K562 (cell line): Measurements from ENCODE around the gene ACHE. TPM values are rescaled to one million over a fixed set of nuclear protein-coding genes. Genes with fewer than 3 reads are reported as not detected.

Experiments used
- CC2D1A ChIP-seq: fragments of 450-650 bp; IDR thresholded peaks from 2 replicates; pipeline ENCODE4 v1.6.1; 2017; ENCODE audit warnings: mild to moderate bottlenecking
- FIP1L1 ChIP-seq: fragments of 200-400 bp; formaldehyde crosslinking; IDR thresholded peaks from 2 replicates; pipeline ENCODE4 v1.6.1; 2018; ENCODE audit warnings: mild to moderate bottlenecking, low read depth, low read length; ENCODE audit not compliant: poor library complexity, severe bottlenecking
- FOXJ3 ChIP-seq: sonication (generic); formaldehyde crosslinking; IDR thresholded peaks from 2 replicates; pipeline ENCODE4 v1.4.0; 2020; ENCODE audit warnings: mild to moderate bottlenecking, missing genetic modification reagents
- JUNB ChIP-seq: fragments of 450-650 bp; formaldehyde crosslinking; conservative IDR thresholded peaks from 2 replicates; pipeline ENCODE4 v1.4.0; 2020; ENCODE audit warnings: mild to moderate bottlenecking
- MED1 ChIP-seq: sonication (generic); formaldehyde crosslinking; IDR thresholded peaks from 2 replicates; pipeline ENCODE4 v1.8.1; 2023; ENCODE audit warnings: missing genetic modification reagents, borderline replicate concordance
- PHF20 ChIP-seq: fragments of 450-650 bp; IDR thresholded peaks from 2 replicates; pipeline ENCODE4 v1.6.1; 2018; ENCODE audit not compliant: partially characterized antibody
- PML ChIP-seq: IDR thresholded peaks from 2 replicates; pipeline ENCODE4 v1.6.1; 2012; ENCODE audit warnings: low read length, inconsistent platforms
- THRAP3 ChIP-seq: fragments of 450-650 bp; IDR thresholded peaks from 2 replicates; pipeline ENCODE4 v1.6.1; 2016; ENCODE audit warnings: mild to moderate bottlenecking, inconsistent platforms, borderline replicate concordance
- polyA plus RNA-seq, 8 experiments: library from polyadenylated mRNA; depleted of rRNA in 4 of 8; stranded (reverse) in 5 of 8; unstranded in 3 of 8; fragments of >200 nt; fragmentation: Nextera tagmentation in 2 of 8; fragmentation: Illumina TruSeq in 1 of 8; extraction: Ambion mirVana in 2 of 8; extraction: Trizol in 1 of 8; gene quantifications; 2 replicates each; pipeline versions ENCODE4 v1.2.1 to v1.2.3, GENCODE V29; 2011 to 2014; ENCODE audit warnings: inconsistent platforms in 1 of 8, missing spikeins in 1 of 8
- total RNA-seq, 7 experiments: library from RNA; depleted of rRNA in 6 of 7; stranded (reverse); fragments of >200 nt in 6 of 7; fragmentation: Illumina TruSeq in 2 of 7; extraction: Trizol in 2 of 7; gene quantifications; 2 replicates each; pipeline versions ENCODE4 v1.2.1 to v1.2.3, GENCODE V29; 2011 to 2021; ENCODE audit warnings: low replicate concordance in 1 of 7
- TF ChIP-seq, protein P1 (sequence below): fragments of 250-450 bp; sonication (Bioruptor Pico); IDR thresholded peaks from 2 replicates; pipeline ENCODE4 v1.8.0; 2021; ENCODE audit warnings: borderline replicate concordance, mild to moderate bottlenecking, moderate library complexity; ENCODE audit not compliant: poor library complexity, severe bottlenecking
- TF ChIP-seq, protein P2 (sequence below): fragments of 450-650 bp; formaldehyde crosslinking; IDR thresholded peaks from 2 replicates; pipeline ENCODE4 v1.4.0; 2020; ENCODE audit warnings: mild to moderate bottlenecking, mixed read lengths
- TF ChIP-seq, protein P3 (sequence below): fragments of 450-650 bp; conservative IDR thresholded peaks from 2 replicates; pipeline ENCODE4 v1.6.1; 2016; ENCODE audit warnings: missing genetic modification characterization, low read depth, mild to moderate bottlenecking, missing compliant biosample characterization, moderate library complexity
- TF ChIP-seq, protein P4 (sequence below), 2 experiments: fragments of 450-650 bp in 1 of 2; sonication (generic) in 1 of 2; formaldehyde crosslinking in 1 of 2; IDR thresholded peaks; 2 replicates each; pipeline versions ENCODE4 v1.7.1 to v1.9.0; 2016 to 2022; ENCODE audit warnings: inconsistent platforms in 1 of 2, mild to moderate bottlenecking in 1 of 2, missing genetic modification reagents in 1 of 2
- TF ChIP-seq, protein P5 (sequence below): sonication (generic); formaldehyde crosslinking; IDR thresholded peaks from 2 replicates; pipeline ENCODE4 v1.8.1; 2023; ENCODE audit warnings: mild to moderate bottlenecking, missing genetic modification reagents, moderate library complexity

ACHE gene
- total and polyA plus RNA-seq, 9 of the 15 experiments (the other 6 are each of a cell fraction or from before 2014, with no cell fraction given), result 0.04 to 8.8 (median 1.9) TPM

DNA sequence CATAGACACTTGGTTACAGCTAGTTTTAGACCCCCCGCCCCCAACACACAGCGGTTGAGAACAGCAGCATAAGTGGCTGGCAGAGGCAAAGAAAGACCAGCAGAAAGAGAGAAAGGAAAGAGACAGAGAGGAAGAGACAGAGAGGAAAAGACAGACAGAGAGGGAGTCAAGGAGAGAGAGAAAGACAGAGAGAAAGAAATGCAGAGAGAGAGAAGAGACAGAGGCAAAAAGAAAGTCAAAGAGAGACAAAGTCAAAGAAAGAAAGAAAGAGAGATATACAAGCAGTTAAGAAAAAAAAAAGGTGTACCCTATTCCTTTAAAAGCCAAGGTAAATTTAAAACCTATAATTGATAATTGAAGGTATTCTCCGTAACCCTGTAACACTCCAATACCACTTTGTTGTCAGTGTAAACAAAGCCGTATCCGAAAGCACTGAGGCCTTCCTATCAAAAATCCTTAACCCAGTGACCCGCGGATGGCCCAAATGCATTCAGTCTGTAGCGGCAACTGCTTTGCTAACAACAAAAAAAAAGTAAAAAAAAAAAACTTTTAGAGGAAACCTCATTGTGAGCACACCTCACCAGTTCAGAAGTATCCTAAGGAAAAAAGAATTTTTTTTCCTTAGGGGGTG is 55.1 kb downstream of the ACHE start (continued):
- TF ChIP-seq, protein P1, sequence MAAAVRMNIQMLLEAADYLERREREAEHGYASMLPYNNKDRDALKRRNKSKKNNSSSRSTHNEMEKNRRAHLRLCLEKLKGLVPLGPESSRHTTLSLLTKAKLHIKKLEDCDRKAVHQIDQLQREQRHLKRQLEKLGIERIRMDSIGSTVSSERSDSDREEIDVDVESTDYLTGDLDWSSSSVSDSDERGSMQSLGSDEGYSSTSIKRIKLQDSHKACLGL (CRISPR knock-in tag), result no peak
- TF ChIP-seq, protein P2, sequence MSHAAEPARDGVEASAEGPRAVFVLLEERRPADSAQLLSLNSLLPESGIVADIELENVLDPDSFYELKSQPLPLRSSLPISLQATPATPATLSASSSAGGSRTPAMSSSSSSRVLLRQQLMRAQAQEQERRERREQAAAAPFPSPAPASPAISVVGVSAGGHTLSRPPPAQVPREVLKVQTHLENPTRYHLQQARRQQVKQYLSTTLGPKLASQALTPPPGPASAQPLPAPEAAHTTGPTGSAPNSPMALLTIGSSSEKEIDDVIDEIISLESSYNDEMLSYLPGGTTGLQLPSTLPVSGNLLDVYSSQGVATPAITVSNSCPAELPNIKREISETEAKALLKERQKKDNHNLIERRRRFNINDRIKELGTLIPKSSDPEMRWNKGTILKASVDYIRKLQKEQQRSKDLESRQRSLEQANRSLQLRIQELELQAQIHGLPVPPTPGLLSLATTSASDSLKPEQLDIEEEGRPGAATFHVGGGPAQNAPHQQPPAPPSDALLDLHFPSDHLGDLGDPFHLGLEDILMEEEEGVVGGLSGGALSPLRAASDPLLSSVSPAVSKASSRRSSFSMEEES (CRISPR knock-in tag), result no peak
- TF ChIP-seq, protein P3, sequence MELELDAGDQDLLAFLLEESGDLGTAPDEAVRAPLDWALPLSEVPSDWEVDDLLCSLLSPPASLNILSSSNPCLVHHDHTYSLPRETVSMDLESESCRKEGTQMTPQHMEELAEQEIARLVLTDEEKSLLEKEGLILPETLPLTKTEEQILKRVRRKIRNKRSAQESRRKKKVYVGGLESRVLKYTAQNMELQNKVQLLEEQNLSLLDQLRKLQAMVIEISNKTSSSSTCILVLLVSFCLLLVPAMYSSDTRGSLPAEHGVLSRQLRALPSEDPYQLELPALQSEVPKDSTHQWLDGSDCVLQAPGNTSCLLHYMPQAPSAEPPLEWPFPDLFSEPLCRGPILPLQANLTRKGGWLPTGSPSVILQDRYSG, result no peak
- no peak for TF ChIP-seq MED1 (CRISPR knock-in tag)
- no peak for TF ChIP-seq FOXJ3 (CRISPR knock-in tag)
- TF ChIP-seq THRAP3, result peak; percentile 89; the same call in 1 of the 2 replicates
- no peak for TF ChIP-seq PHF20
- TF ChIP-seq, protein P4, sequence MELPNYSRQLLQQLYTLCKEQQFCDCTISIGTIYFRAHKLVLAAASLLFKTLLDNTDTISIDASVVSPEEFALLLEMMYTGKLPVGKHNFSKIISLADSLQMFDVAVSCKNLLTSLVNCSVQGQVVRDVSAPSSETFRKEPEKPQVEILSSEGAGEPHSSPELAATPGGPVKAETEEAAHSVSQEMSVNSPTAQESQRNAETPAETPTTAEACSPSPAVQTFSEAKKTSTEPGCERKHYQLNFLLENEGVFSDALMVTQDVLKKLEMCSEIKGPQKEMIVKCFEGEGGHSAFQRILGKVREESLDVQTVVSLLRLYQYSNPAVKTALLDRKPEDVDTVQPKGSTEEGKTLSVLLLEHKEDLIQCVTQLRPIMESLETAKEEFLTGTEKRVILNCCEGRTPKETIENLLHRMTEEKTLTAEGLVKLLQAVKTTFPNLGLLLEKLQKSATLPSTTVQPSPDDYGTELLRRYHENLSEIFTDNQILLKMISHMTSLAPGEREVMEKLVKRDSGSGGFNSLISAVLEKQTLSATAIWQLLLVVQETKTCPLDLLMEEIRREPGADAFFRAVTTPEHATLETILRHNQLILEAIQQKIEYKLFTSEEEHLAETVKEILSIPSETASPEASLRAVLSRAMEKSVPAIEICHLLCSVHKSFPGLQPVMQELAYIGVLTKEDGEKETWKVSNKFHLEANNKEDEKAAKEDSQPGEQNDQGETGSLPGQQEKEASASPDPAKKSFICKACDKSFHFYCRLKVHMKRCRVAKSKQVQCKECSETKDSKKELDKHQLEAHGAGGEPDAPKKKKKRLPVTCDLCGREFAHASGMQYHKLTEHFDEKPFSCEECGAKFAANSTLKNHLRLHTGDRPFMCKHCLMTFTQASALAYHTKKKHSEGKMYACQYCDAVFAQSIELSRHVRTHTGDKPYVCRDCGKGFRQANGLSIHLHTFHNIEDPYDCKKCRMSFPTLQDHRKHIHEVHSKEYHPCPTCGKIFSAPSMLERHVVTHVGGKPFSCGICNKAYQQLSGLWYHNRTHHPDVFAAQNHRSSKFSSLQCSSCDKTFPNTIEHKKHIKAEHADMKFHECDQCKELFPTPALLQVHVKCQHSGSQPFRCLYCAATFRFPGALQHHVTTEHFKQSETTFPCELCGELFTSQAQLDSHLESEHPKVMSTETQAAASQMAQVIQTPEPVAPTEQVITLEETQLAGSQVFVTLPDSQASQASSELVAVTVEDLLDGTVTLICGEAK (IDR thresholded peaks at IDR 0.05), result peak; percentile 71
- TF ChIP-seq, protein P4 (CRISPR knock-in tag; IDR thresholded peaks at IDR 0.05), result no peak
- no peak for TF ChIP-seq FIP1L1
- TF ChIP-seq PML, result no peak
- TF ChIP-seq JUNB (CRISPR knock-in tag), result no peak
- TF ChIP-seq, protein P5, sequence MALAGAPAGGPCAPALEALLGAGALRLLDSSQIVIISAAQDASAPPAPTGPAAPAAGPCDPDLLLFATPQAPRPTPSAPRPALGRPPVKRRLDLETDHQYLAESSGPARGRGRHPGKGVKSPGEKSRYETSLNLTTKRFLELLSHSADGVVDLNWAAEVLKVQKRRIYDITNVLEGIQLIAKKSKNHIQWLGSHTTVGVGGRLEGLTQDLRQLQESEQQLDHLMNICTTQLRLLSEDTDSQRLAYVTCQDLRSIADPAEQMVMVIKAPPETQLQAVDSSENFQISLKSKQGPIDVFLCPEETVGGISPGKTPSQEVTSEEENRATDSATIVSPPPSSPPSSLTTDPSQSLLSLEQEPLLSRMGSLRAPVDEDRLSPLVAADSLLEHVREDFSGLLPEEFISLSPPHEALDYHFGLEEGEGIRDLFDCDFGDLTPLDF, result no peak
- TF ChIP-seq CC2D1A, result peak; percentile 58; the same call in 1 of the 2 replicates
